ENCODE data around the gene CDH5. TPM values are rescaled to one million over a fixed set of nuclear protein-coding genes. Genes with fewer than 3 reads are reported as not detected.

The CDH5 gene
- polyA plus RNA-seq, 4 donors: 49.6 to 65.2 (median 60.1) TPM

- no peak for DNase-seq (ENCODE audit: low read depth in 4 of 4, low spot score in 3 of 4)
Observed at GRCh38 chr16:66408163-66409048, 41.9 kb downstream of the CDH5 start.

GRCh38 chr16:66409156-66409555 lies 42.7 kb downstream of the CDH5 start:
- no peak for DNase-seq (ENCODE audit: low read depth in 4 of 4, low spot score in 3 of 4)

- no peak for DNase-seq (ENCODE audit: low read depth in 4 of 4, low spot score in 3 of 4)
Observed at GRCh38 chr16:66412182-66412581, 45.7 kb downstream of the CDH5 start.

GRCh38 chr16:66414891-66415290 lies 48.4 kb downstream of the CDH5 start:
- DNase-seq (ENCODE audit: low read depth in 4 of 4, low spot score in 3 of 4): no peak

- no peak for DNase-seq (ENCODE audit: low read depth in 4 of 4, low spot score in 3 of 4)
Observed at GRCh38 chr16:66416136-66416535, 49.6 kb downstream of the CDH5 start.

GRCh38 chr16:66416939-66417700 lies 50.6 kb downstream of the CDH5 start:
- DNase-seq (ENCODE audit: low read depth in 4 of 4, low spot score in 3 of 4): no peak

GRCh38 chr16:66418165-66418962 lies 51.9 kb downstream of the CDH5 start:
- DNase-seq (ENCODE audit: low read depth in 4 of 4, low spot score in 3 of 4): no peak

GRCh38 chr16:66419527-66419926 lies 53.0 kb downstream of the CDH5 start:
- DNase-seq (ENCODE audit: low read depth in 4 of 4, low spot score in 3 of 4): no peak

GRCh38 chr16:66420396-66420795 lies 53.9 kb downstream of the CDH5 start:
- DNase-seq (ENCODE audit: low read depth in 4 of 4, low spot score in 3 of 4): no peak

GRCh38 chr16:66421891-66422290 lies 55.4 kb downstream of the CDH5 start:
- DNase-seq (ENCODE audit: low read depth in 4 of 4, low spot score in 3 of 4): no peak

GRCh38 chr16:66422366-66422765 lies 55.9 kb downstream of the CDH5 start:
- no peak for DNase-seq (ENCODE audit: low read depth in 4 of 4, low spot score in 3 of 4)

GRCh38 chr16:66423177-66423576 lies 56.7 kb downstream of the CDH5 start:
- no peak for DNase-seq (ENCODE audit: low read depth in 4 of 4, low spot score in 3 of 4)

- no peak for DNase-seq (ENCODE audit: low read depth in 4 of 4, low spot score in 3 of 4)
Observed at GRCh38 chr16:66425651-66426050, 59.2 kb downstream of the CDH5 start.

GRCh38 chr16:66426112-66427035 lies 59.9 kb downstream of the CDH5 start:
- no peak for DNase-seq (ENCODE audit: low read depth in 4 of 4, low spot score in 3 of 4)

- DNase-seq (ENCODE audit: low read depth in 4 of 4, low spot score in 3 of 4): peak in 2 of 4 donors; percentile 38 to 42
Observed at GRCh38 chr16:66427036-66427860, 60.8 kb downstream of the CDH5 start, which contains the start of gene BEAN1. Gene BEAN1 (plus strand): TSS chr16:66427295. CDS start chr16:66437677, 10,382 bp downstream.

GRCh38 chr16:66427871-66428681 lies 61.6 kb downstream of the CDH5 start:
- DNase-seq (ENCODE audit: low read depth in 4 of 4, low spot score in 3 of 4): no peak

GRCh38 chr16:66428682-66429251 lies 62.3 kb downstream of the CDH5 start:
- DNase-seq (ENCODE audit: low read depth in 4 of 4, low spot score in 3 of 4): no peak

Data from left renal pelvis (tissue), 4 donors.